Breast epithelium (tissue), 4 donors: ENCODE results near the gene FAM131B. TPM values are rescaled to one million over a fixed set of nuclear protein-coding genes. Genes with fewer than 3 reads are reported as not detected.

Source experiments
- DNase-seq, 2 donors: peaks; one replicate each; pipeline ENCODE4 v3.0.0-alpha.2; 2019; ENCODE audit warnings: low spot score in 2 of 2
- H3K27ac ChIP-seq, 2 donors: fragments of 200-600 bp; sonication (generic) in 1 of 2; one replicate each; pipeline ENCODE4 v1.5.1; 2016 to 2019; ENCODE audit warnings: mild to moderate bottlenecking in 1 of 2
- H3K27me3 ChIP-seq, 2 donors: fragments of 200-600 bp; sonication (generic) in 1 of 2; one replicate each; pipeline versions ENCODE4 v1.5.1 to v1.6.0; 2017 to 2019; ENCODE audit warnings: control low read depth in 1 of 2, mild to moderate bottlenecking in 1 of 2
- H3K36me3 ChIP-seq: fragments of 200-600 bp; one replicate; pipeline ENCODE4 v1.5.1; 2019
- H3K4me1 ChIP-seq, 2 donors: fragments of 200-600 bp; sonication (generic); one replicate each; pipeline ENCODE4 v1.5.1; 2016 to 2019; ENCODE audit warnings: control low read depth in 1 of 2
- H3K4me3 ChIP-seq, 3 donors: fragments of 200-600 bp; sonication (generic); 1 replicate in 2 of 3; 2 replicates in 1 of 3; pipeline ENCODE4 v1.5.1; 2016 to 2019; ENCODE audit warnings: mild to moderate bottlenecking in 3 of 3, moderate library complexity in 2 of 3
- H3K9me3 ChIP-seq, 2 donors: fragments of 200-600 bp; sonication (generic) in 1 of 2; one replicate each; pipeline ENCODE4 v1.5.1; 2016 to 2019; ENCODE audit warnings: control low read depth in 1 of 2
- POLR2A ChIP-seq: fragments of 450-650 bp; IDR thresholded peaks from one replicate; pipeline ENCODE4 v1.6.1; 2016; ENCODE audit warnings: antibody characterized with exemption, mild to moderate bottlenecking, moderate library complexity
- POLR2AphosphoS5 ChIP-seq, 3 donors: sonication (generic); formaldehyde crosslinking; IDR thresholded peaks; one replicate each; pipeline ENCODE4 v1.6.1; 2017; ENCODE audit warnings: antibody characterized with exemption in 3 of 3
- intact Hi-C: fragments of 100-400 bp; cut with DNase I; formaldehyde crosslinking; loops from one replicate; pipeline ENCODE4 v1.15.1; 2023; ENCODE audit warnings: low total_unique reads
- total RNA-seq, 3 donors: library from RNA; depleted of rRNA; stranded (reverse); fragments of >200 nt; gene quantifications; one replicate each; pipeline ENCODE4 v1.1.0, GENCODE V29; 2016
- TF ChIP-seq, protein P1 (sequence below), 3 donors: fragments of 450-650 bp; IDR thresholded peaks; one replicate each; pipeline ENCODE4 v1.5.1; 2016 to 2017; ENCODE audit warnings: antibody characterized with exemption in 3 of 3, mild to moderate bottlenecking in 3 of 3, moderate library complexity in 3 of 3

FAM131B gene
- total RNA-seq, 3 donors from 2014 or later, result 0.48 to 2.3 (median 0.73) TPM

DNA sequence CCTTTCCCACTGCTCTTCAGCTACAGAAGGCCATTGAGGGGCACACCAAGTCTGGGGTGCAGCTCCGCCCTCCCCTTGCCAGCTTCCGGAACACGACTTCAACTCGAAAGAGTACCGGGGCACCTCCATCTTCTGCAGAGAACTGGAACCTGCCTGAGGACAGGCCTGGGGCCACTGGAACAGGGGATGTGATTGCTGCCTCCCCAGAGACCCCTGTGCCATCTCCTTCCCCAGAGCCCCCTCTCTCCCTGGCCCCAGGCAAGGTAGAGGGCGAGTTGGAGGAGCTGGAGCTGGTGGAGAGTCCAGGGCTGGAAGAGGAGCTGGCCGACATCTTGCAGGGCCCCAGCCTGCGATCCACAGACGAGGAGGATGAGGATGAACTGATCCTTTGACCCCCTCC, 10.9 kb downstream of the FAM131B start:
- no peak for TF ChIP-seq POLR2AphosphoS5 (IDR thresholded peaks at IDR 0.05)
- TF ChIP-seq POLR2A, result no peak
- TF ChIP-seq, protein P1, sequence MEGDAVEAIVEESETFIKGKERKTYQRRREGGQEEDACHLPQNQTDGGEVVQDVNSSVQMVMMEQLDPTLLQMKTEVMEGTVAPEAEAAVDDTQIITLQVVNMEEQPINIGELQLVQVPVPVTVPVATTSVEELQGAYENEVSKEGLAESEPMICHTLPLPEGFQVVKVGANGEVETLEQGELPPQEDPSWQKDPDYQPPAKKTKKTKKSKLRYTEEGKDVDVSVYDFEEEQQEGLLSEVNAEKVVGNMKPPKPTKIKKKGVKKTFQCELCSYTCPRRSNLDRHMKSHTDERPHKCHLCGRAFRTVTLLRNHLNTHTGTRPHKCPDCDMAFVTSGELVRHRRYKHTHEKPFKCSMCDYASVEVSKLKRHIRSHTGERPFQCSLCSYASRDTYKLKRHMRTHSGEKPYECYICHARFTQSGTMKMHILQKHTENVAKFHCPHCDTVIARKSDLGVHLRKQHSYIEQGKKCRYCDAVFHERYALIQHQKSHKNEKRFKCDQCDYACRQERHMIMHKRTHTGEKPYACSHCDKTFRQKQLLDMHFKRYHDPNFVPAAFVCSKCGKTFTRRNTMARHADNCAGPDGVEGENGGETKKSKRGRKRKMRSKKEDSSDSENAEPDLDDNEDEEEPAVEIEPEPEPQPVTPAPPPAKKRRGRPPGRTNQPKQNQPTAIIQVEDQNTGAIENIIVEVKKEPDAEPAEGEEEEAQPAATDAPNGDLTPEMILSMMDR (IDR thresholded peaks at IDR 0.05), result no peak
- H3K36me3 ChIP-seq, result no peaks in the 10 kb centered on the region
- H3K27ac ChIP-seq, result no peak overlapping the region
- intact Hi-C loops, result no loop called here
- no peaks in the 10 kb centered on the region for H3K9me3 ChIP-seq
- no peaks in the 10 kb centered on the region for H3K27me3 ChIP-seq
- no peak overlapping the region for H3K4me3 ChIP-seq
- no peaks in the 10 kb centered on the region for H3K4me1 ChIP-seq
- no peak for DNase-seq

DNA sequence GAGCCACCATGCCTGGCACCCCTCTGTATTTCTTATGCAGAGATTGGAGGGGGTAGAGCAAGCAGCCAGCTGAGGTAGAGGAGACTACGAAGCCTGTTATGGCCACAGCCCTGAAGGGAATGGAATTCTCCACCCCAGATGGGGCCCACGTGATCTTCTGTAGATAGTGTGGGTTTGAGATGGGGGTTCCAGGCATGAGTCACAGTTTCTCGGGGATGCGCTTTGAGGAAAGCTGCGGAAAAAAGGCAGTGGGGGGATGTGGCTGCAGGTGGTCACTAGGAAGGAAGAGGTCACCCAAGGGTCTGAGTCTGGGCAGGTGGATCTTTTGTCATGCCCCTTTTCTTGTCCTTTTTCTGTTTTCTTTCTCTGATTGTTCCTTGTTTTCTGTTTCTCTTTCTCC, 11.5 kb downstream of the FAM131B start:
- H3K9me3 ChIP-seq, result no peaks in the 10 kb centered on the region
- DNase-seq, result no peak
- no peak for TF ChIP-seq POLR2A
- TF ChIP-seq, protein P1 (IDR thresholded peaks at IDR 0.05), result no peak
- no peaks in the 10 kb centered on the region for H3K4me1 ChIP-seq
- intact Hi-C loops, result no loop called here
- no peak overlapping the region for H3K27ac ChIP-seq
- H3K4me3 ChIP-seq, result no peak overlapping the region
- H3K27me3 ChIP-seq, result no peaks in the 10 kb centered on the region
- H3K36me3 ChIP-seq, result no peaks in the 10 kb centered on the region

DNA sequence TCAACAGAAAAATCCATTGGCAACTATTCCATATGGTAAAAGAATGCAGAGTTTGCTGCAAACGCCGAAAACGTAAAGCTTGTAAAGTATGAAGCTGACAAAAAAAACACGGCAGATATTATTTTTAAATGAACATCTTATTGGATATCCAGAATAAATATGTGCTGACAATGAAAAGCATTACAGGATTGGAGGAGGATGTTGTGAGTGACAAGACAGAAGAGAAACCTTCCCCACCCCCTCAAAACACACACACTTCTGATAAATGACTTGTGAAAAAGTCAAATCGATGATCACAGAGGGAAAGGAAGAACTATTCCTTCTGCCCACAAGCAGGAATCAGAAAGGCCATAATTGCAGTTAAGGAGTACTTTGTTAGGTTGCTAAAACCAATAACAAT, 14.6 kb downstream of the FAM131B start:
- no peaks in the 10 kb centered on the region for H3K27me3 ChIP-seq
- H3K36me3 ChIP-seq, result no peaks in the 10 kb centered on the region
- H3K4me1 ChIP-seq, result no peaks in the 10 kb centered on the region
- intact Hi-C loops, result no loop called here
- no peak overlapping the region for H3K4me3 ChIP-seq
- no peak for DNase-seq
- no peaks in the 10 kb centered on the region for H3K9me3 ChIP-seq
- no peak for TF ChIP-seq POLR2A
- no peak for TF ChIP-seq POLR2AphosphoS5 (IDR thresholded peaks at IDR 0.05)
- TF ChIP-seq, protein P1 (IDR thresholded peaks at IDR 0.05), result no peak
- no peak overlapping the region for H3K27ac ChIP-seq

DNA sequence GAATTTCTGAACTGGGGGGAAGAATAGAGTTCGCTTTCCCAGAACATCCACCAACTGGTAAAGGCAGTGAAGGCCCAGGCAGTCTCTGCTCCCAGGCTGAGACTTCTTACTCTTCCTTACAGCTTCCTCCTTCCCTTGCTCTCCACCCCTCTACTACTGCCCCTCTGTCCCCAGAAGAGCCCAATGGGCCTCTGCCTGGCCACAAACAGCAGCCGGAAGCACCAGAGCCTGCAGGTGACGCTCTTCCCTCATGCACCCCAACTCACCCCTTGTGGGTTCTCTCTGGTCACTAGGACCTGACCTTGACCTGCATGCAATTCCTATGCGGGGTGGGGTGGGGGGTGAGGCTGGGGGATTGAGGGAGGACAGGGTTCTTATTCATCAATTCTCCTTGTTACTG, 16.5 kb downstream of the FAM131B start:
- no peaks in the 10 kb centered on the region for H3K4me1 ChIP-seq
- no peak for DNase-seq
- TF ChIP-seq POLR2AphosphoS5 (IDR thresholded peaks at IDR 0.05), result no peak
- TF ChIP-seq, protein P1 (IDR thresholded peaks at IDR 0.05), result no peak
- TF ChIP-seq POLR2A, result no peak
- intact Hi-C loops, result no loop called here
- H3K36me3 ChIP-seq, result no peaks in the 10 kb centered on the region
- H3K9me3 ChIP-seq, result no peaks in the 10 kb centered on the region
- no peak overlapping the region for H3K27ac ChIP-seq
- no peaks in the 10 kb centered on the region for H3K27me3 ChIP-seq
- H3K4me3 ChIP-seq, result no peak overlapping the region

DNA sequence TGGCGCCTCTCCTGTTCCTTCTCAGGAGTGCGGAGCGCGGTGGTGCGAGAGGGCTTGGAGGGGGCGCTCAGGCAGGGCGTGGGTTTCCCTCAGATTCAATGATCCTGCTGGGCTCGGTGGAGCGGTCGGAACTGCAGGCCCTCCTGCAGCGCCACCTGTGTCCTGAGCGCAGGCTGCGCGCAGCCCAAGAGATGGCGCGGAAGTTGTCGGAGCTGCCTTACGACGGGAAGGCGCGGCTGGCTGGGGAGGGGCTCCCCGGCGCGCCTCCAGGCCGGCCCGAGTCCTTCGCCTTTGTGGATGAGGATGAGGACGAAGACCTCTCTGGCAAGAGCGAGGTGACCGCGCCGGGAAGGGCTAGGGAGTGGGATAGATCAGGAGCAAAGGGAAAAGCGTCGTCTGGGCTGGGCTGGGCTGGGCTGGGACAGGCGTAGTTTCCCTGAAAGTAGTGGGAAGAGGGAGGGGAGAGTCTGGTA, 17.0 kb downstream of the FAM131B start:
- DNase-seq, result no peak
- no peaks in the 10 kb centered on the region for H3K36me3 ChIP-seq
- H3K4me1 ChIP-seq, result no peaks in the 10 kb centered on the region
- TF ChIP-seq POLR2A, result no peak
- TF ChIP-seq, protein P1 (IDR thresholded peaks at IDR 0.05), result peak; percentile 22 to 55 (median 27)
- no peak overlapping the region for H3K27ac ChIP-seq
- no peaks in the 10 kb centered on the region for H3K27me3 ChIP-seq
- peak overlapping the region in 2 of 3 donors; percentile 28 to 64 for H3K4me3 ChIP-seq
- H3K9me3 ChIP-seq, result no peaks in the 10 kb centered on the region
- intact Hi-C loops, result no loop called here
